H1 (cell line): ENCODE measurements around the gene C16orf87. TPM values are rescaled to one million over a fixed set of nuclear protein-coding genes. Genes with fewer than 3 reads are reported as not detected.
"Not testable (repeated sequence)": the region's sequence is repeated elsewhere in the genome, so short reads cannot be mapped to it uniquely, and the experiment has no call there.

ENCODE experiments used
- CTCF ChIA-PET: fragments of 300-600 bp; sonication (Branson Sonifier 250); formaldehyde crosslinking; loops from one replicate; lab custom pipeline; 2021; ENCODE audit not compliant: partially characterized antibody; lab: Charles Lee
- POLR2A ChIA-PET: fragments of 300-600 bp; sonication (Branson Sonifier 250); formaldehyde crosslinking; loops from one replicate; lab custom pipeline; 2021; ENCODE audit warnings: inconsistent platforms; ENCODE audit not compliant: partially characterized antibody; lab: Charles Lee
- DNase-seq, 2 experiments: peaks; one replicate each; pipeline versions ENCODE4 v3.0.0 to v3.0.0-alpha.2; 2010 to 2022; ENCODE audit warnings: low spot score in 2 of 2, low read depth in 1 of 2, mixed read lengths in 1 of 2
- FAIRE-seq: peaks from 2 replicates; lab custom pipeline; 2011; peaks lifted over from hg19 to GRCh38; lab: Jason Lieb, UNC
- H2AFZ ChIP-seq: 2 replicates; pipeline ENCODE4 v1.8.1; 2012; ENCODE audit warnings: low read length, inconsistent platforms
- H2AK5ac ChIP-seq: 2 replicates; pipeline ENCODE4 v1.6.1; 2013; ENCODE audit warnings: low read depth, low read length
- H2BK120ac ChIP-seq: replicated peaks from 2 replicates; pipeline ENCODE3; 2013; ENCODE audit warnings: low read depth, low read length, inconsistent platforms
- H2BK12ac ChIP-seq: 2 replicates; pipeline ENCODE4 v1.6.1; 2013; ENCODE audit warnings: low read depth, low read length
- H2BK15ac ChIP-seq: 2 replicates; pipeline ENCODE4 v1.6.1; 2013; ENCODE audit warnings: low read length
- H2BK20ac ChIP-seq: 2 replicates; pipeline ENCODE4 v1.6.1; 2013; ENCODE audit warnings: low read length
- H2BK5ac ChIP-seq: 2 replicates; pipeline ENCODE4 v1.6.1; 2013; ENCODE audit warnings: low read depth, low read length
- H3K14ac ChIP-seq: 2 replicates; pipeline ENCODE4 v1.6.1; 2013; ENCODE audit warnings: inconsistent platforms; ENCODE audit not compliant: insufficient read length
- H3K18ac ChIP-seq: 2 replicates; pipeline ENCODE4 v1.6.1; 2013; ENCODE audit warnings: low read length; ENCODE audit errors: extremely low read depth
- H3K23ac ChIP-seq: 2 replicates; pipeline ENCODE4 v1.6.1; 2013; ENCODE audit warnings: inconsistent platforms; ENCODE audit not compliant: insufficient read length
- H3K23me2 ChIP-seq: 2 replicates; pipeline ENCODE4 v1.6.1; 2013; ENCODE audit warnings: low read depth, low read length
- H3K27ac ChIP-seq: 2 replicates; pipeline ENCODE4 v1.6.1; 2011; ENCODE audit warnings: low read depth, low read length, inconsistent platforms
- H3K27me3 ChIP-seq, 4 experiments: replicated peaks in 1 of 4; 1 replicate in 1 of 4; 2 replicates in 3 of 4; pipeline versions ENCODE4 v1.6.1 to v1.8.1; 2011 to 2013; ENCODE audit warnings: low read length in 3 of 4, mild to moderate bottlenecking in 3 of 4, inconsistent platforms in 2 of 4, mixed read lengths in 2 of 4, moderate library complexity in 1 of 4; ENCODE audit not compliant: control insufficient read depth in 3 of 4, insufficient read depth in 3 of 4; ENCODE audit errors: extremely low read depth in 1 of 4
- H3K36me3 ChIP-seq, 4 experiments: 2 replicates each; pipeline versions ENCODE4 v1.6.1 to v1.8.1; 2011 to 2013; ENCODE audit warnings: mild to moderate bottlenecking in 4 of 4, low read length in 3 of 4, moderate library complexity in 2 of 4, control low read depth in 1 of 4, inconsistent platforms in 1 of 4; ENCODE audit not compliant: insufficient read depth in 4 of 4, control insufficient read depth in 2 of 4
- H3K4ac ChIP-seq: replicated peaks from 2 replicates; pipeline ENCODE3; 2013; ENCODE audit warnings: low read length, low read depth, mixed read lengths, inconsistent platforms; ENCODE audit not compliant: insufficient read length
- H3K4me1 ChIP-seq, 4 experiments: replicated peaks in 1 of 4; 1 replicate in 1 of 4; 2 replicates in 3 of 4; pipeline versions ENCODE4 v1.6.1 to v1.8.1; 2011 to 2013; ENCODE audit warnings: low read length in 3 of 4, inconsistent platforms in 2 of 4, mixed read lengths in 1 of 4; ENCODE audit not compliant: insufficient read depth in 4 of 4, control insufficient read depth in 3 of 4
- H3K4me2 ChIP-seq, 2 experiments: 2 replicates each; pipeline versions ENCODE4 v1.6.1 to v1.8.1; 2011 to 2013; ENCODE audit warnings: low read depth in 2 of 2, low read length in 2 of 2, control low read depth in 1 of 2, inconsistent platforms in 1 of 2, mild to moderate bottlenecking in 1 of 2; ENCODE audit not compliant: insufficient read depth in 1 of 2
- H3K4me3 ChIP-seq, 4 experiments: fragments of 200-600, 300-600 bp in 1 of 4; sonication (generic), shearing (Covaris generic), sonication (Bioruptor Twin) in 1 of 4; 2 replicates each; pipeline versions ENCODE4 v1.5.1 to v1.8.1; 2011 to 2016; ENCODE audit warnings: low read length in 4 of 4, low read depth in 3 of 4, control low read depth in 2 of 4, inconsistent platforms in 2 of 4, mild to moderate bottlenecking in 2 of 4, mixed read lengths in 1 of 4, moderate library complexity in 1 of 4; ENCODE audit not compliant: insufficient read depth in 2 of 4; ENCODE audit errors: extremely low read depth in 1 of 4
- H3K56ac ChIP-seq: replicated peaks from 2 replicates; pipeline ENCODE3; 2013; ENCODE audit warnings: low read depth, mild to moderate bottlenecking, mixed read lengths, low read length, inconsistent platforms; ENCODE audit not compliant: insufficient read length
- H3K79me1 ChIP-seq: 2 replicates; pipeline ENCODE4 v1.6.1; 2013; ENCODE audit warnings: low read depth, low read length, control low read depth
- H3K79me2 ChIP-seq, 2 experiments: 2 replicates each; pipeline versions ENCODE4 v1.6.1 to v1.8.1; 2012 to 2013; ENCODE audit warnings: low read length in 2 of 2, mild to moderate bottlenecking in 2 of 2, inconsistent platforms in 1 of 2; ENCODE audit not compliant: insufficient read depth in 2 of 2, control insufficient read depth in 1 of 2
- H3K9ac ChIP-seq, 4 experiments: replicated peaks in 1 of 4; 1 replicate in 1 of 4; 2 replicates in 3 of 4; pipeline versions ENCODE4 v1.6.1 to v1.8.1; 2011 to 2013; ENCODE audit warnings: low read depth in 3 of 4, low read length in 3 of 4, control low read depth in 2 of 4, mild to moderate bottlenecking in 2 of 4, moderate library complexity in 2 of 4, inconsistent platforms in 1 of 4; ENCODE audit errors: extremely low read depth in 1 of 4
- H3K9me3 ChIP-seq, 2 experiments: 2 replicates each; pipeline versions ENCODE4 v1.6.1 to v1.8.1; 2012 to 2013; ENCODE audit warnings: mild to moderate bottlenecking in 2 of 2, moderate library complexity in 2 of 2, control low read depth in 1 of 2, inconsistent platforms in 1 of 2, low read depth in 1 of 2, low read length in 1 of 2, mixed read lengths in 1 of 2; ENCODE audit not compliant: insufficient read depth in 2 of 2
- H4K20me1 ChIP-seq, 2 experiments: replicated peaks in 1 of 2; 2 replicates each; pipeline versions ENCODE3 to v1.8.1; 2011 to 2013; ENCODE audit warnings: inconsistent platforms in 2 of 2, low read length in 2 of 2, mild to moderate bottlenecking in 1 of 2; ENCODE audit not compliant: insufficient read depth in 2 of 2, control insufficient read depth in 1 of 2
- H4K5ac ChIP-seq: 2 replicates; pipeline ENCODE4 v1.6.1; 2013; ENCODE audit warnings: low read length, low read depth, mixed read lengths, inconsistent platforms; ENCODE audit not compliant: insufficient read length
- H4K8ac ChIP-seq: 2 replicates; pipeline ENCODE4 v1.8.0; 2013; ENCODE audit warnings: mild to moderate bottlenecking, moderate library complexity, low read length, inconsistent platforms; ENCODE audit not compliant: insufficient read depth; ENCODE audit errors: extremely low read depth
- H4K91ac ChIP-seq: replicated peaks from 2 replicates; pipeline ENCODE3; 2013; ENCODE audit warnings: low read length, mixed read lengths, inconsistent platforms; ENCODE audit not compliant: insufficient read length
- WGBS, 2 experiments: shearing (Covaris generic) in 1 of 2; methylation state at CpG; one replicate each; pipeline versions ENCODE4 v1.1.6 to v1.1.7; 2013 to 2015; ENCODE audit warnings: low lambda C conversion rate in 2 of 2, mixed read lengths in 2 of 2, inconsistent platforms in 1 of 2, low coverage in 1 of 2, missing lambda C conversion rate in 1 of 2; ENCODE audit not compliant: insufficient replicate concordance in 2 of 2, insufficient coverage in 1 of 2, insufficient read length in 1 of 2; ENCODE audit errors: extremely low coverage in 1 of 2, missing lambda C conversion rate in 1 of 2; 5-methylcytosine and 5-hydroxymethylcytosine counted together
- polyA plus RNA-seq, 7 experiments: library from polyadenylated mRNA; depleted of rRNA in 3 of 7; stranded (reverse) in 5 of 7; unstranded in 2 of 7; fragments of >200 nt in 5 of 7; fragments of 200-250 nt in 2 of 7; gene quantifications; 1 replicate in 5 of 7; 2 replicates in 1 of 7; 4 replicates in 1 of 7; pipeline versions ENCODE4 v1.2.1 to v1.2.3, GENCODE V29; 2011 to 2013; ENCODE audit warnings: missing spikeins in 2 of 7, mixed read lengths in 2 of 7
- total RNA-seq: library from RNA; stranded (reverse); fragmentation: NEBNext Ultra II Directional; extraction: Animal tissue kit (Norgen Biotek cat#: 25700); gene quantifications from 2 replicates; pipeline ENCODE4 v1.2.1, GENCODE V29; 2021

The C16orf87 gene
- total and polyA plus RNA-seq, 2 of the 8 experiments (the other 6 are each of a cell fraction or from before 2014, with no cell fraction given) = 4.8 to 21.8 TPM

GRCh38 chr16:46867486-46867885 is 36.5 kb upstream of the C16orf87 start:
- H3K9me3 ChIP-seq, H4K5ac ChIP-seq: not testable (repeated sequence)

More at GRCh38 chr16:46867486-46867885, 36.5 kb upstream of the C16orf87 start:
- H3K23ac ChIP-seq, DNase-seq, H3K9ac ChIP-seq, H3K27ac ChIP-seq, H2BK120ac ChIP-seq, H2BK20ac ChIP-seq, H4K91ac ChIP-seq, H4K20me1 ChIP-seq, H3K4me2 ChIP-seq, FAIRE-seq, H3K23me2 ChIP-seq, H3K4ac ChIP-seq, H3K27me3 ChIP-seq, H3K18ac ChIP-seq, H2AK5ac ChIP-seq, H2BK5ac ChIP-seq, H2AFZ ChIP-seq, H2BK15ac ChIP-seq, H4K8ac ChIP-seq, H3K4me3 ChIP-seq, H3K79me1 ChIP-seq, H3K14ac ChIP-seq, H3K56ac ChIP-seq, H2BK12ac ChIP-seq, H3K79me2 ChIP-seq, H3K4me1 ChIP-seq, H3K36me3 ChIP-seq: not testable (repeated sequence)
- 88% methylated on average over 2 of the region's 2 CpGs; no CpG with 5 or more reads in 1 of the 2 experiments for WGBS, 2 experiments
- POLR2A ChIA-PET = interaction anchor here (1.0 to 13.3 kb wide), 2 partner anchors 10 to 17 kb away, joined by 4 to 150 read pairs; partner anchors contain the start of gene GPT2
- CTCF ChIA-PET = interaction anchor here (1.0 to 2.4 kb wide), 2 partner anchors 10 to 14 kb away, joined by 3 to 10 read pairs; no protein-coding TSS in a partner anchor
